H1 (cell line): ENCODE results near the gene PSMF1. TPM values are rescaled to one million over a fixed set of nuclear protein-coding genes. Genes with fewer than 3 reads are reported as not detected.

Experiments
- CTCF ChIA-PET: fragments of 300-600 bp; sonication (Branson Sonifier 250); formaldehyde crosslinking; loops from one replicate; lab custom pipeline; 2021; ENCODE audit not compliant: partially characterized antibody; lab: Charles Lee
- POLR2A ChIA-PET: fragments of 300-600 bp; sonication (Branson Sonifier 250); formaldehyde crosslinking; loops from one replicate; lab custom pipeline; 2021; ENCODE audit warnings: inconsistent platforms; ENCODE audit not compliant: partially characterized antibody; lab: Charles Lee
- DNase-seq, 2 experiments: peaks; one replicate each; pipeline versions ENCODE4 v3.0.0 to v3.0.0-alpha.2; 2010 to 2022; ENCODE audit warnings: low spot score in 2 of 2, low read depth in 1 of 2, mixed read lengths in 1 of 2
- FAIRE-seq: peaks from 2 replicates; lab custom pipeline; 2011; peaks lifted over from hg19 to GRCh38; lab: Jason Lieb, UNC
- H2AFZ ChIP-seq: 2 replicates; pipeline ENCODE4 v1.8.1; 2012; ENCODE audit warnings: low read length, inconsistent platforms
- H2AK5ac ChIP-seq: 2 replicates; pipeline ENCODE4 v1.6.1; 2013; ENCODE audit warnings: low read depth, low read length
- H2BK120ac ChIP-seq: replicated peaks from 2 replicates; pipeline ENCODE3; 2013; ENCODE audit warnings: low read depth, low read length, inconsistent platforms
- H2BK12ac ChIP-seq: 2 replicates; pipeline ENCODE4 v1.6.1; 2013; ENCODE audit warnings: low read depth, low read length
- H2BK15ac ChIP-seq: 2 replicates; pipeline ENCODE4 v1.6.1; 2013; ENCODE audit warnings: low read length
- H2BK20ac ChIP-seq: 2 replicates; pipeline ENCODE4 v1.6.1; 2013; ENCODE audit warnings: low read length
- H2BK5ac ChIP-seq: 2 replicates; pipeline ENCODE4 v1.6.1; 2013; ENCODE audit warnings: low read depth, low read length
- H3K14ac ChIP-seq: 2 replicates; pipeline ENCODE4 v1.6.1; 2013; ENCODE audit warnings: inconsistent platforms; ENCODE audit not compliant: insufficient read length
- H3K18ac ChIP-seq: 2 replicates; pipeline ENCODE4 v1.6.1; 2013; ENCODE audit warnings: low read length; ENCODE audit errors: extremely low read depth
- H3K23ac ChIP-seq: 2 replicates; pipeline ENCODE4 v1.6.1; 2013; ENCODE audit warnings: inconsistent platforms; ENCODE audit not compliant: insufficient read length
- H3K23me2 ChIP-seq: 2 replicates; pipeline ENCODE4 v1.6.1; 2013; ENCODE audit warnings: low read depth, low read length
- H3K27ac ChIP-seq: 2 replicates; pipeline ENCODE4 v1.6.1; 2011; ENCODE audit warnings: low read depth, low read length, inconsistent platforms
- H3K27me3 ChIP-seq, 4 experiments: replicated peaks in 1 of 4; 1 replicate in 1 of 4; 2 replicates in 3 of 4; pipeline versions ENCODE4 v1.6.1 to v1.8.1; 2011 to 2013; ENCODE audit warnings: low read length in 3 of 4, mild to moderate bottlenecking in 3 of 4, inconsistent platforms in 2 of 4, mixed read lengths in 2 of 4, moderate library complexity in 1 of 4; ENCODE audit not compliant: control insufficient read depth in 3 of 4, insufficient read depth in 3 of 4; ENCODE audit errors: extremely low read depth in 1 of 4
- H3K36me3 ChIP-seq, 4 experiments: 2 replicates each; pipeline versions ENCODE4 v1.6.1 to v1.8.1; 2011 to 2013; ENCODE audit warnings: mild to moderate bottlenecking in 4 of 4, low read length in 3 of 4, moderate library complexity in 2 of 4, control low read depth in 1 of 4, inconsistent platforms in 1 of 4; ENCODE audit not compliant: insufficient read depth in 4 of 4, control insufficient read depth in 2 of 4
- H3K4ac ChIP-seq: replicated peaks from 2 replicates; pipeline ENCODE3; 2013; ENCODE audit warnings: low read length, low read depth, mixed read lengths, inconsistent platforms; ENCODE audit not compliant: insufficient read length
- H3K4me1 ChIP-seq, 4 experiments: replicated peaks in 1 of 4; 1 replicate in 1 of 4; 2 replicates in 3 of 4; pipeline versions ENCODE4 v1.6.1 to v1.8.1; 2011 to 2013; ENCODE audit warnings: low read length in 3 of 4, inconsistent platforms in 2 of 4, mixed read lengths in 1 of 4; ENCODE audit not compliant: insufficient read depth in 4 of 4, control insufficient read depth in 3 of 4
- H3K4me2 ChIP-seq, 2 experiments: 2 replicates each; pipeline versions ENCODE4 v1.6.1 to v1.8.1; 2011 to 2013; ENCODE audit warnings: low read depth in 2 of 2, low read length in 2 of 2, control low read depth in 1 of 2, inconsistent platforms in 1 of 2, mild to moderate bottlenecking in 1 of 2; ENCODE audit not compliant: insufficient read depth in 1 of 2
- H3K4me3 ChIP-seq, 4 experiments: fragments of 200-600, 300-600 bp in 1 of 4; sonication (generic), shearing (Covaris generic), sonication (Bioruptor Twin) in 1 of 4; 2 replicates each; pipeline versions ENCODE4 v1.5.1 to v1.8.1; 2011 to 2016; ENCODE audit warnings: low read length in 4 of 4, low read depth in 3 of 4, control low read depth in 2 of 4, inconsistent platforms in 2 of 4, mild to moderate bottlenecking in 2 of 4, mixed read lengths in 1 of 4, moderate library complexity in 1 of 4; ENCODE audit not compliant: insufficient read depth in 2 of 4; ENCODE audit errors: extremely low read depth in 1 of 4
- H3K56ac ChIP-seq: replicated peaks from 2 replicates; pipeline ENCODE3; 2013; ENCODE audit warnings: low read depth, mild to moderate bottlenecking, mixed read lengths, low read length, inconsistent platforms; ENCODE audit not compliant: insufficient read length
- H3K79me1 ChIP-seq: 2 replicates; pipeline ENCODE4 v1.6.1; 2013; ENCODE audit warnings: low read depth, low read length, control low read depth
- H3K79me2 ChIP-seq, 2 experiments: 2 replicates each; pipeline versions ENCODE4 v1.6.1 to v1.8.1; 2012 to 2013; ENCODE audit warnings: low read length in 2 of 2, mild to moderate bottlenecking in 2 of 2, inconsistent platforms in 1 of 2; ENCODE audit not compliant: insufficient read depth in 2 of 2, control insufficient read depth in 1 of 2
- H3K9ac ChIP-seq, 4 experiments: replicated peaks in 1 of 4; 1 replicate in 1 of 4; 2 replicates in 3 of 4; pipeline versions ENCODE4 v1.6.1 to v1.8.1; 2011 to 2013; ENCODE audit warnings: low read depth in 3 of 4, low read length in 3 of 4, control low read depth in 2 of 4, mild to moderate bottlenecking in 2 of 4, moderate library complexity in 2 of 4, inconsistent platforms in 1 of 4; ENCODE audit errors: extremely low read depth in 1 of 4
- H3K9me3 ChIP-seq, 2 experiments: 2 replicates each; pipeline versions ENCODE4 v1.6.1 to v1.8.1; 2012 to 2013; ENCODE audit warnings: mild to moderate bottlenecking in 2 of 2, moderate library complexity in 2 of 2, control low read depth in 1 of 2, inconsistent platforms in 1 of 2, low read depth in 1 of 2, low read length in 1 of 2, mixed read lengths in 1 of 2; ENCODE audit not compliant: insufficient read depth in 2 of 2
- H4K20me1 ChIP-seq, 2 experiments: replicated peaks in 1 of 2; 2 replicates each; pipeline versions ENCODE3 to v1.8.1; 2011 to 2013; ENCODE audit warnings: inconsistent platforms in 2 of 2, low read length in 2 of 2, mild to moderate bottlenecking in 1 of 2; ENCODE audit not compliant: insufficient read depth in 2 of 2, control insufficient read depth in 1 of 2
- H4K5ac ChIP-seq: 2 replicates; pipeline ENCODE4 v1.6.1; 2013; ENCODE audit warnings: low read length, low read depth, mixed read lengths, inconsistent platforms; ENCODE audit not compliant: insufficient read length
- H4K8ac ChIP-seq: 2 replicates; pipeline ENCODE4 v1.8.0; 2013; ENCODE audit warnings: mild to moderate bottlenecking, moderate library complexity, low read length, inconsistent platforms; ENCODE audit not compliant: insufficient read depth; ENCODE audit errors: extremely low read depth
- H4K91ac ChIP-seq: replicated peaks from 2 replicates; pipeline ENCODE3; 2013; ENCODE audit warnings: low read length, mixed read lengths, inconsistent platforms; ENCODE audit not compliant: insufficient read length
- BACH1 ChIP-seq: IDR thresholded peaks from 2 replicates; pipeline ENCODE4 v1.6.1; 2012; ENCODE audit warnings: low read length, improper control_type of control experiment
- CREB1 ChIP-seq: IDR thresholded peaks from 2 replicates; pipeline ENCODE4 v1.6.1; 2012; ENCODE audit warnings: inconsistent platforms
- GABPA ChIP-seq: IDR thresholded peaks from 2 replicates; pipeline ENCODE4 v1.6.1; 2011; ENCODE audit warnings: mild to moderate bottlenecking, low read length, moderate library complexity, borderline replicate concordance; ENCODE audit not compliant: insufficient read depth
- KDM1A ChIP-seq: fragments of 200-600, 300-600 bp; sonication (generic); IDR thresholded peaks from 2 replicates; pipeline ENCODE4 v1.7.1; 2016; ENCODE audit warnings: mild to moderate bottlenecking, low read length, borderline replicate concordance
- KDM5A ChIP-seq: fragments of 200-600 bp; IDR thresholded peaks from 2 replicates; pipeline ENCODE4 v1.7.1; 2012; ENCODE audit warnings: mild to moderate bottlenecking, low read length, inconsistent platforms, mixed read lengths
- RAD21 ChIP-seq, 2 experiments: IDR thresholded peaks in 1 of 2; conservative IDR thresholded peaks in 1 of 2; 2 replicates each; pipeline ENCODE4 v1.6.1; 2011; ENCODE audit warnings: low read depth in 2 of 2, low read length in 2 of 2, improper control_type of control experiment in 1 of 2, inconsistent platforms in 1 of 2, mild to moderate bottlenecking in 1 of 2, moderate library complexity in 1 of 2
- SAP30 ChIP-seq: fragments of 300-600 bp; sonication (generic); IDR thresholded peaks from 2 replicates; pipeline ENCODE4 v1.7.1; 2012; ENCODE audit warnings: low read length, moderate library complexity, mild to moderate bottlenecking, inconsistent platforms; ENCODE audit not compliant: insufficient read depth, insufficient replicate concordance
- SP1 ChIP-seq: IDR thresholded peaks from 2 replicates; pipeline ENCODE4 v1.6.1; 2011; ENCODE audit warnings: low read depth, low read length
- WGBS, 2 experiments: shearing (Covaris generic) in 1 of 2; methylation state at CpG; one replicate each; pipeline versions ENCODE4 v1.1.6 to v1.1.7; 2013 to 2015; ENCODE audit warnings: low lambda C conversion rate in 2 of 2, mixed read lengths in 2 of 2, inconsistent platforms in 1 of 2, low coverage in 1 of 2, missing lambda C conversion rate in 1 of 2; ENCODE audit not compliant: insufficient replicate concordance in 2 of 2, insufficient coverage in 1 of 2, insufficient read length in 1 of 2; ENCODE audit errors: extremely low coverage in 1 of 2, missing lambda C conversion rate in 1 of 2; 5-methylcytosine and 5-hydroxymethylcytosine counted together
- polyA plus RNA-seq, 7 experiments: library from polyadenylated mRNA; depleted of rRNA in 3 of 7; stranded (reverse) in 5 of 7; unstranded in 2 of 7; fragments of >200 nt in 5 of 7; fragments of 200-250 nt in 2 of 7; gene quantifications; 1 replicate in 5 of 7; 2 replicates in 1 of 7; 4 replicates in 1 of 7; pipeline versions ENCODE4 v1.2.1 to v1.2.3, GENCODE V29; 2011 to 2013; ENCODE audit warnings: missing spikeins in 2 of 7, mixed read lengths in 2 of 7
- total RNA-seq: library from RNA; stranded (reverse); fragmentation: NEBNext Ultra II Directional; extraction: Animal tissue kit (Norgen Biotek cat#: 25700); gene quantifications from 2 replicates; pipeline ENCODE4 v1.2.1, GENCODE V29; 2021

Gene PSMF1
- total and polyA plus RNA-seq, 2 of the 8 experiments (the other 6 are each of a cell fraction or from before 2014, with no cell fraction given), result 106 to 159 TPM

DNA sequence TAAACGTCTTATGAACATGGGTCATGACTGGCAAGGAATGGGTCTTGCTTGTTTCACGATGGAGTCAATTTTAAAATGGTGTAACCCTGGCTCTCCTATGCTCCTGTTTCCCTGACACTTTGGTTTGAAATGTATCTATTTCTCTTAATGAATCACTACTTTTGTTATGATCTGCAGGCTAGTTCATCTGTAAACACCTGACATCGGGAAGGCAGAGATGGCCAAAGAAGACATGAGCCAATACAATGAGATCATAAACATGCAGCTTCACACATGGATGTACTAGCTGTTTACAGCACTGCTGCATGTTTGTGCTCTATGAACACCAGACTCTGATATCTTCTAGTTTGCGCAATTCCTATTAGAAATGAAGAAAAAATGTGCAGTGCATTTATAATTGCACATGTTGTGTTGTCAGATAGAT, 96.4 kb downstream of the PSMF1 start:
- H3K79me1 ChIP-seq, result no peaks in the 10 kb centered on the region
- H3K27ac ChIP-seq, result no peak overlapping the region
- H2BK12ac ChIP-seq, result no peak overlapping the region
- H3K9me3 ChIP-seq, result no peaks in the 10 kb centered on the region
- FAIRE-seq (no peak), DNase-seq (no peak)
- no peak overlapping the region for H2AFZ ChIP-seq
- TF ChIP-seq CREB1 (no peak), KDM1A (no peak), BACH1 (no peak), KDM5A (no peak), RAD21 (IDR thresholded peaks at IDR 0.05 in 1 of 2, conservative IDR thresholded peaks at IDR 0.05 in 1 of 2; ENCODE audit: low read depth in 2 of 2, low read length in 2 of 2) (no peak), SAP30 (no peak), GABPA (no peak), SP1 (no peak)
- no peaks in the 10 kb centered on the region for H3K79me2 ChIP-seq
- H3K27me3 ChIP-seq, result 0 out of 7 replicates have a peak, but pooled peaks cover 0 to 3% (median 0%) of the 10 kb centered on the region in 4 experiments
- no peaks in the 10 kb centered on the region for H3K36me3 ChIP-seq
- no peaks in the 10 kb centered on the region for H3K23me2 ChIP-seq
- no peak overlapping the region for H2AK5ac ChIP-seq
- no peak overlapping the region for H3K23ac ChIP-seq
- POLR2A ChIA-PET, result no interaction called here
- no peaks in the 10 kb centered on the region for H4K20me1 ChIP-seq
- H2BK120ac ChIP-seq, result no peak overlapping the region
- CTCF ChIA-PET, result interaction anchor here (0.7 kb wide), 1 partner anchor 520 kb away, joined by 3 read pairs; no protein-coding TSS in a partner anchor
- H4K5ac ChIP-seq, result no peak overlapping the region
- H2BK5ac ChIP-seq, result no peak overlapping the region
- H3K4me3 ChIP-seq, result no peak overlapping the region
- no peak overlapping the region for H3K9ac ChIP-seq
- H3K4me2 ChIP-seq, result no peak overlapping the region
- no peak overlapping the region for H3K56ac ChIP-seq
- no peak overlapping the region for H3K14ac ChIP-seq
- H3K4ac ChIP-seq, result no peak overlapping the region
- no peak overlapping the region for H3K18ac ChIP-seq
- H3K4me1 ChIP-seq, result peaks cover 0 to 10% (median 0%) of the 10 kb centered on the region in 4 experiments; a peak in 3 of 7 replicates
- no peak overlapping the region for H4K91ac ChIP-seq
- WGBS, 2 experiments, result 91% methylated on average over 4 of the region's 4 CpGs; no CpG with 5 or more reads in 1 of the 2 experiments
- H4K8ac ChIP-seq, result no peak overlapping the region
- H2BK15ac ChIP-seq, result no peak overlapping the region
- H2BK20ac ChIP-seq, result no peak overlapping the region
